ENCODE data around the gene GSTM1.
"Not testable (repeated sequence)": the region's sequence is repeated elsewhere in the genome, so short reads cannot be mapped to it uniquely, and the experiment has no call there.

The GSTM1 gene

GRCh38 chr1:109659997-109660690 is 27.5 kb upstream of the GSTM1 start:
- DNase-seq (ENCODE audit: low read depth, low spot score) = peak; percentile 55

GRCh38 chr1:109660691-109661026 is 27.0 kb upstream of the GSTM1 start:
- not testable (repeated sequence) for DNase-seq (ENCODE audit: low read depth, low spot score)

GRCh38 chr1:109661391-109661790 is 26.2 kb upstream of the GSTM1 start:
- DNase-seq (ENCODE audit: low read depth, low spot score) = no peak

- DNase-seq (ENCODE audit: low read depth, low spot score) = no peak
These were observed 22.9 kb upstream of the GSTM1 start for GRCh38 chr1:109664671-109665070.

- peak; percentile 95 for DNase-seq (ENCODE audit: low read depth, low spot score)
These were observed 20.0 kb upstream of the GSTM1 start, which contains the start of gene GSTM2 for GRCh38 chr1:109667452-109668122. Gene GSTM2 (plus strand): TSS chr1:109668057. CDS start chr1:109668116, 59 bp downstream.

- no peak for DNase-seq (ENCODE audit: low read depth, low spot score)
These were observed 19.4 kb upstream of the GSTM1 start for GRCh38 chr1:109668123-109668775.

GRCh38 chr1:109669246-109669948 is 18.2 kb upstream of the GSTM1 start:
- DNase-seq (ENCODE audit: low read depth, low spot score) = no peak

- not testable (repeated sequence) for DNase-seq (ENCODE audit: low read depth, low spot score)
These were observed 17.7 kb upstream of the GSTM1 start for GRCh38 chr1:109669949-109670302.

- no peak for DNase-seq (ENCODE audit: low read depth, low spot score)
These were observed 16.6 kb upstream of the GSTM1 start for GRCh38 chr1:109671067-109671466.

- DNase-seq (ENCODE audit: low read depth, low spot score) = not testable (repeated sequence)
These were observed 13.8 kb upstream of the GSTM1 start for GRCh38 chr1:109673861-109674260.

GRCh38 chr1:109676683-109677381 is 10.8 kb upstream of the GSTM1 start:
- DNase-seq (ENCODE audit: low read depth, low spot score) = not testable (repeated sequence)

GRCh38 chr1:109677459-109677858 is 10.2 kb upstream of the GSTM1 start:
- no peak for DNase-seq (ENCODE audit: low read depth, low spot score)

- not testable (repeated sequence) for DNase-seq (ENCODE audit: low read depth, low spot score)
These were observed 9.0 kb upstream of the GSTM1 start for GRCh38 chr1:109678637-109679036.

GRCh38 chr1:109684777-109685176 is 2.8 kb upstream of the GSTM1 start:
- not testable (repeated sequence) for DNase-seq (ENCODE audit: low read depth, low spot score)

- DNase-seq (ENCODE audit: low read depth, low spot score) = not testable (repeated sequence)
These were observed 2.2 kb upstream of the GSTM1 start for GRCh38 chr1:109685399-109685798.

- DNase-seq (ENCODE audit: low read depth, low spot score) = not testable (repeated sequence)
These were observed 1.7 kb upstream of the GSTM1 start for GRCh38 chr1:109685890-109686289.

- not testable (repeated sequence) for DNase-seq (ENCODE audit: low read depth, low spot score)
These were observed 508 bp upstream of the GSTM1 start for GRCh38 chr1:109687109-109687508.

- DNase-seq (ENCODE audit: low read depth, low spot score) = no peak
These were observed 2.3 kb downstream of the GSTM1 start for GRCh38 chr1:109689844-109690405.

- no peak for DNase-seq (ENCODE audit: low read depth, low spot score)
These were observed 4.1 kb downstream of the GSTM1 start for GRCh38 chr1:109691759-109692158.

- not testable (repeated sequence) for DNase-seq (ENCODE audit: low read depth, low spot score)
These were observed 6.8 kb downstream of the GSTM1 start for GRCh38 chr1:109694400-109694799.

GRCh38 chr1:109695138-109695537 is 7.5 kb downstream of the GSTM1 start:
- not testable (repeated sequence) for DNase-seq (ENCODE audit: low read depth, low spot score)

All from astrocyte of the hippocampus (primary cell).